G401 (cell line): ENCODE measurements around the gene MIS18A. TPM values are rescaled to one million over a fixed set of nuclear protein-coding genes. Genes with fewer than 3 reads are reported as not detected.
"Not testable (repeated sequence)": the region's sequence is repeated elsewhere in the genome, so short reads cannot be mapped to it uniquely, and the experiment has no call there.

Experiments used
- DNase-seq: peaks from one replicate; pipeline ENCODE4 v3.0.0-alpha.2; 2015; ENCODE audit warnings: low spot score
- in situ Hi-C: cut with HindIII; loops from 2 replicates; pipeline ENCODE4 v1.10.0; 2016; ENCODE audit warnings: low sequenced_read_pairs, mixed read lengths
- total RNA-seq: library from RNA; depleted of rRNA; stranded (reverse); fragments of >200 nt; shearing (Covaris generic); gene quantifications from 2 replicates; pipeline ENCODE4 v1.2.3, GENCODE V29; 2014; rRNA removed

Gene MIS18A, protein sequence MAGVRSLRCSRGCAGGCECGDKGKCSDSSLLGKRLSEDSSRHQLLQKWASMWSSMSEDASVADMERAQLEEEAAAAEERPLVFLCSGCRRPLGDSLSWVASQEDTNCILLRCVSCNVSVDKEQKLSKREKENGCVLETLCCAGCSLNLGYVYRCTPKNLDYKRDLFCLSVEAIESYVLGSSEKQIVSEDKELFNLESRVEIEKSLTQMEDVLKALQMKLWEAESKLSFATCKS
- 36.8 and 46.0 TPM in 2 replicates for total RNA-seq

DNA sequence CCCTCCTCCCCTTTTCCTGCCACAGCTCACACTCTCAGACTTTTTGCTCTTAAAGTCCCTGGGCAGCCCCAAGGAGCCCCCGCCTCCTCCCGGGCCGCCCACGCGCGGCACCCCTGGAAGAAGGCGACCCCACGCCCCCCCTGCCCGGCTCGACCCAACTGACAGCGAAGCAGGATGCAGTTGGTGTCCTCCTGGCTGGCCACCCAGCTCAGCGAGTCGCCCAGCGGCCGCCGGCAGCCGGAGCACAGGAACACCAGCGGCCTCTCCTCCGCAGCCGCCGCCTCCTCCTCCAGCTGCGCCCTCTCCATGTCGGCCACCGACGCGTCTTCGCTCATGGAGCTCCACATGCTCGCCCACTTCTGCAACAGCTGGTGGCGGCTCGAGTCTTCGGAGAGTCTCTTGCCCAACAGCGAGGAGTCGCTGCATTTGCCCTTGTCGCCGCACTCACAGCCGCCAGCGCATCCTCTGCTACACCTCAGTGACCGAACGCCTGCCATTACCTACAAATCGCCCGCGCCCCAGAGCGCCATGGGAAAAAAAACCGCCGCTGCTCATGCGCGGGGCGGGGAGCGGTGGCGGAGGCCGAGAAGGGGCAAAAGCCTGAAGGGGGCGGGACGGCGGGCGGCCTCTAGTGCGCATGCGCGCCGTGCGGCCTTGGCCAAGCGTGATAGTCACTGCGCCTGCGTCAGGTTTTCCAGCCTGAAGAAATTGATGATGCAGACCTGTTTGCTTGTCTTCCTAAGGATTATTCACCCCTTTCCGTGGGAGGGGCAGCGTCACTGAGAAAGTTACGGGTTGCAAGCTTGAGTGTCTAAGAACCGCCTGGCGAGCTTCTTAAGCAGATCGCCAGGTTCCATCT, at the start of gene MIS18A:
Gene MIS18A (minus strand): TSS at position 532 of the 859 bp plus-strand sequence. CDS start 35 bp downstream, at position 497.
- peak; percentile 91 for DNase-seq
- in situ Hi-C loops, result no loop called here

GRCh38 chr21:32328595-32328994, 49.7 kb upstream of the MIS18A start:
- in situ Hi-C loops, result no loop called here
- no peak for DNase-seq

DNA sequence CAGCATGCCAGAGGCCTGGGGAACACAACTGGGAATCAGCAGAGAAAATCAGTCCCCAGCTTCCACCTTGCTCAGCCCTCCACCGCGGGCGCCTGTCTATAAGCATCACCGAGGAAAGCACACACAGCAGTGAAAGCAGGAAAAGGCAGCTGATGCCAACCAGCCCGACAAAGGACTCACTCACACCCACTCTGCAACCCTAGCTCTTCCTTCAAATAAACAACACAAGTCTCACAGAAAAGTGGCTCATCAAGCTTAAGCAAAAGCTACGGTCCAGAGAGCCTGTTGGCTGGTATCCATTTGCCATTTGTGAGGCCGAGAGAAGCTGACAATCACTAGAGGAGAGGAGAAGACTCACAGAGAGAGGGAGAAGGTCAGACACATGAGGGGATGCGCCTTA, 46.9 kb upstream of the MIS18A start:
- in situ Hi-C loops, result no loop called here
- DNase-seq, result no peak

DNA sequence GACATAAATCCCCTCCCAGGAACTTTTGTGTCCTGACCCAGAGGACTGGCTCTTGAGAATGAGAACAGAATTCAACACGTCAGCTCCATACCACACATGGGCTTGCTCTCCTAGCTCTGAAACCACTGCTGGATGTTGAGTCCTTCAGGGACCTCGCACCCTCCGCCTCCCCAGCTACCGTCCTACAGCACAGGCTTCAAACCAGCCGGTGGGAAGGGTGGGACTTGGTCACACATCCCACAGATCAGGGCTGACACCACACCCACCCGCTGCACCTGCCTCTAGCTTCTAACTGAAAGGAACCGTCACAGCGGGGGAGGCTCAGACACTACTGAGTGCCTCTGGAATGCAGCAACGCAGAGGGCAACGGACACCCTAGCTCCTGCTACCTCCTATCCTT, 43.8 kb upstream of the MIS18A start:
- in situ Hi-C loops, result no loop called here

DNA sequence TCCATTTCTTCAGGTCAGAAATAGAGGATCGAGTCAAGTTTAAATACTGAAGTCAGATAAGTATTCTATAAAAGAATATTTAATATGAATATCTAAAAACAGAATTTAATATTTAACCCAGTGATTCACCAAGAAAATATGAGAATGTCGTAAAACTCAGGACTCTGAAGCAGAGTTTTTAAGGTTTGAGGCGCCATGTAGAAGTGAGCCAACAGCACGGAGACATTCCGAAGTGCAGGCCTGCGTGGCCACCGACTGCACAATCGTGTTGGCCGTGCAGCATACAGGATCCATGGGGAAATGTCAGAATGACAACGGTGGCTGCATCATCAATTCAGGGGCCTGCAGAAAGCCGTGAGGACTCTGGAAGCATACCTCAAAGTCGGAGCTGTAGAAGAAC, 43.3 kb upstream of the MIS18A start:
- no peak for DNase-seq
- in situ Hi-C loops, result no loop called here

More for the DNA sequence above, 43.8 kb upstream of the MIS18A start:
- no peak for DNase-seq

DNA sequence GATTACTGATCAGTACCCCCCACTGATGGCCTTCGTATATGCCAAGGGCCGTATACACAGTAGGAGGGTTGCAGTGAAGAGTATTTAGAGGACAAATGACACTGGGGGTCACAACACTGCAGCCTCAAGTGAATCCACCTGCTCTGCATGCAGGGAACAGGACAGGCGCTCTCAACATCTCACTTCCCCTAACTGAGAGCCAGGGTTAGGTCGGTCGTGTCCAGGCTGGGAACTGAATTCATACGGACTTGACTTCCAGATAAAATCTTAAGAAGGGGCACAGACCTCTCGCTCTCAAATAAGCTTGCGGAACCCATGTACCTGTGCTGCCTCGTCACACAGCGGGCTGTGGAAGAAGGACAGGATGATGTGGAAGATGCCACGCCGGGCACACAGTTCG, 42.6 kb upstream of the MIS18A start:
- no peak for DNase-seq
- in situ Hi-C loops, result no loop called here

DNA sequence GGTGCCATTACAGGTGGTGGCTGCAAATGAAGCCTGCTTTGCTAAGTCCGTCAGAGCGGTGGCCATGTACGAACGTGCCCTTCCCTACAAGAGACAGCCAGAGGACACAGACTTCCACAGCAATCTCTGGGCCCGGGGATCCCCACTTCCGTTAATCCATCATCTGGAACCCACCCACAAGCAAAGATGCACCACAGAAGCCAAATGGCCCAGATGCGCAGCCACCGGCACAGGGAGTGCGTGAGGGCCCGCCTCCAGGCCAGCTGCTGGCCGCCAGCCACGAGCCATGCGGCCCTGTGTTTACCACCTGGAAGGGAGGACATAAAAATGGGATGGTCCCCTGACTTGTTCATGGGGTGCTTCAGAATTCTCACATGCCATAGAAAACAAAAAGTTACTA, 41.9 kb upstream of the MIS18A start:
- in situ Hi-C loops, result no loop called here
- no peak for DNase-seq

- in situ Hi-C loops, result no loop called here
These were observed 41.2 kb upstream of the MIS18A start for GRCh38 chr21:32320059-32320458.

DNA sequence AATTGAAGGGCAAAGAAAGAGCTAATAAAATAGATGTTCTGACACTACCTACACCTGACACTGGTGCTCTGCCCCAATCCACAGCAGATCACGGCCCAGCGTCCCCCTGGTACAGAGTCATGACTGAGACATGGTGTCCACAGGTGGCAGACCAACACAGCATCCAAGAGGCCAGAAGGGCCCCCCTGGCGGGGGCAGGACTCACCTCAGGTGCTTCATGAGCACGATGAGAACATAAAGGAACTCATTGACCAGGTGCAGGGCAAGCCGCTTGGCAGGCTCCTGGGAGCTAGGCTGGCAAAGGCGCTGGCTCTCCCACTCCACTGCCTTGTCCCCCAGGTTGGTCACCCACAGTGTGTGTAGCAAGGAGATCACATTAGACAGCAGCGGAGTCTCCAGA, 40.2 kb upstream of the MIS18A start:
- no peak for DNase-seq
- in situ Hi-C loops, result no loop called here

More at GRCh38 chr21:32320059-32320458, 41.2 kb upstream of the MIS18A start:
- no peak for DNase-seq

- DNase-seq, result no peak
- in situ Hi-C loops, result no loop called here
These were observed 38.9 kb upstream of the MIS18A start for GRCh38 chr21:32317726-32318125.

- no peak for DNase-seq
- in situ Hi-C loops, result no loop called here
These were observed 37.7 kb upstream of the MIS18A start for GRCh38 chr21:32316361-32317215.

DNA sequence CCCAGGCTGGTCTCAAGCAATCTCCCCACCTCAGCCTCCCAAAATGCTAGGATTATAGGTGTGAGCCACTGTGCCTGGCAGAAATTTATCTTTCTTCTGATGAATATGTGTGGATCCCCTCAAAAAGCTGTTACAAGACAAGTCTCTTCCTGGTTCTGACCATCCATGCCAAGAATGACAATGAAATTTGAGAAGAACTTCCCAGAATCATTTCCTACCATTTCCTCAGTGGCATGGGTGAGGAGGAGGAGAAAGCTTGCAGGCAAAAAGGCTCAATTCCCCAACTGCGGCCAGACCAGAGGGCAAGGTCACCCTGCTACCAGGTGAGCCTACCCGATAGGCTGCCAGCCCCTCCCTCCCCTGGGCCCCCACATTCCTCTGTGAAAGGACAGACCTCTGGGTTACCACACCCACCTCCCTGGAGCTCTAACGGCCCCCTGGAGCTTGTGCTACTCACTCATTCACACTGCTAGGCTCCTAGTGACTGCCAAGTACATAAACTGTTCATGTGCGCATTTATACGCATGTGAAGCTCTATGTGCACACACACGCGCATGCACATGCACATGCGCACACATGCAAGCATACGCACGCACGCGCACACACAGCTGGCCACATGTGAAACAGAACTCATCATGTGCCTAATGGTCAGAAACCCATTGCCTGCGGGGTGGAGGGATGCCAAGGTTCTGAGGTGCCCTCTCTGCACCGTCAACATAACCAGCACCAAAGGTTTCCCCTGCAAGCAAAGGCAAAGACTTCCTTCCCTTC, 36.8 kb upstream of the MIS18A start:
- in situ Hi-C loops, result no loop called here
- no peak for DNase-seq

- in situ Hi-C loops, result no loop called here
- DNase-seq, result no peak
These were observed 36.0 kb upstream of the MIS18A start for GRCh38 chr21:32314806-32315205.

GRCh38 chr21:32312976-32313375, 34.1 kb upstream of the MIS18A start:
- in situ Hi-C loops, result no loop called here
- no peak for DNase-seq

GRCh38 chr21:32312326-32312725, 33.5 kb upstream of the MIS18A start:
- DNase-seq, result no peak
- in situ Hi-C loops, result no loop called here

DNA sequence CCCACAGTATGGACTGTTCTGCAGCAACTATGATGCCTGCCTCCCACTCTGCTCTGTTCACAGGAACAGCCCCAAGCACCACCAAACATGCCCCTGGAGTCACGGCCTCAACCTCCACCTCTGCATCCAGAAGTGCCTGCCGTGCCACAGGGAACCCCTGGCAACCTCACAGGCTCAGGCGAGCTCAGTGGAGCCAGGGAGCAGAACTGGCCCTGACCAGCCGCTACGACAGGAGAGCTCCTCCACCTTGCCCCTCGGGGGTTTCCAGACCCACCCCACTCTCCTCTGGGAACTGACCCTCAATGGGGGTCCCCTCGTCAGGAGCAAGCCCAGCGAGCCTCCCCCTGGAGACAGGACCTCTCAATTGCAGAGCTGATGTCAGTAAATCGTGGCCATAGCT, 32.8 kb upstream of the MIS18A start:
- in situ Hi-C loops, result no loop called here

GRCh38 chr21:32310976-32311375, 32.1 kb upstream of the MIS18A start:
- DNase-seq, in situ Hi-C loops: not testable (repeated sequence)

More for the DNA sequence above, 32.8 kb upstream of the MIS18A start:
- DNase-seq, result no peak

GRCh38 chr21:32309906-32310460, 31.1 kb upstream of the MIS18A start:
- DNase-seq, result no peak
- in situ Hi-C loops, result no loop called here

- in situ Hi-C loops, result no loop called here
- no peak for DNase-seq
These were observed 29.8 kb upstream of the MIS18A start for GRCh38 chr21:32308696-32309095.
